GM12878 (cell line): ENCODE results near the gene ADGRE1. TPM values are rescaled to one million over a fixed set of nuclear protein-coding genes. Genes with fewer than 3 reads are reported as not detected.

Experiments
- ATAC-seq: fragments of 200-7000 bp; cut with Tn5 transposase; 3 replicates; pipeline ENCODE4 v1.9.1; 2020; ENCODE audit warnings: mild to moderate bottlenecking, moderate library complexity
- BruUV-seq: library from RNA; stranded (reverse); fragments of 400-500 nt; replicated peaks from 2 replicates; lab custom pipeline; 2021; lab: Mats Ljungman, UMichigan
- CTCF ChIA-PET: fragments of 300-600 bp; sonication (Branson Sonifier 250); formaldehyde crosslinking; extraction: SDS; loops from one replicate; lab custom pipeline; 2021; ENCODE audit warnings: inconsistent platforms; lab: Yijun Ruan, JAX
- POLR2A ChIA-PET: fragments of 350-600 bp; formaldehyde crosslinking; extraction: SDS; loops from one replicate; lab custom pipeline; 2021; ENCODE audit warnings: inconsistent platforms; lab: Charles Lee
- RAD21 ChIA-PET: fragments of 300-600 bp; sonication (Branson Sonifier 250); formaldehyde crosslinking; loops from one replicate; lab custom pipeline; 2023; ENCODE audit warnings: antibody characterized with exemption; ENCODE audit not compliant: unreplicated experiment; lab: Charles Lee
- SMC1A ChIA-PET: fragments of 300-600 bp; sonication (Branson Sonifier 250); formaldehyde crosslinking; loops from one replicate; lab custom pipeline; 2023; ENCODE audit not compliant: unreplicated experiment, uncharacterized antibody; lab: Charles Lee
- DNase-seq: peaks from one replicate; pipeline ENCODE4 v3.0.0-alpha.2; 2011; ENCODE audit warnings: low read depth, low spot score
- FAIRE-seq: peaks from 3 replicates; lab custom pipeline; 2011; peaks lifted over from hg19 to GRCh38; lab: Jason Lieb, UNC
- H2AFZ ChIP-seq: 2 replicates; pipeline ENCODE4 v1.6.0; 2011; ENCODE audit warnings: low read depth, low read length, control low read depth; ENCODE audit not compliant: control insufficient read depth
- H3K27ac ChIP-seq: 2 replicates; pipeline ENCODE4 v1.5.1; 2011; ENCODE audit warnings: control low read depth; ENCODE audit not compliant: control insufficient read depth, insufficient read depth
- H3K27me3 ChIP-seq, 2 experiments: replicated peaks in 1 of 2; 2 replicates each; pipeline versions ENCODE4 v1.6.0 to v1.6.1; 2011; ENCODE audit warnings: low read length in 1 of 2; ENCODE audit not compliant: control insufficient read depth in 2 of 2, insufficient read depth in 2 of 2
- H3K36me3 ChIP-seq, 2 experiments: 2 replicates each; pipeline ENCODE4 v1.5.1; 2011; ENCODE audit warnings: low read length in 1 of 2; ENCODE audit not compliant: control insufficient read depth in 2 of 2, insufficient read depth in 2 of 2
- H3K4me1 ChIP-seq: 2 replicates; pipeline ENCODE4 v1.6.1; 2011; ENCODE audit warnings: mild to moderate bottlenecking, low read length, moderate library complexity, mixed read lengths; ENCODE audit not compliant: control insufficient read depth, insufficient read depth
- H3K4me2 ChIP-seq: 2 replicates; pipeline ENCODE4 v1.6.0; 2011; ENCODE audit warnings: control low read depth; ENCODE audit not compliant: control insufficient read depth, insufficient read depth
- H3K4me3 ChIP-seq: fragments of 200-600 bp; sonication (generic); 2 replicates; pipeline ENCODE4 v1.5.1; 2016
- H3K79me2 ChIP-seq: 2 replicates; pipeline ENCODE4 v1.6.0; 2011; ENCODE audit warnings: low read length; ENCODE audit not compliant: control insufficient read depth, insufficient read depth
- H3K9ac ChIP-seq: 2 replicates; pipeline ENCODE4 v1.8.0; 2011; ENCODE audit warnings: low read length, control low read depth, mixed read lengths; ENCODE audit not compliant: control insufficient read depth, insufficient read depth
- H3K9me3 ChIP-seq: replicated peaks from 3 replicates; pipeline ENCODE4 v1.5.1; 2011; ENCODE audit warnings: mild to moderate bottlenecking, low read length; ENCODE audit not compliant: control insufficient read depth, insufficient read depth
- H4K20me1 ChIP-seq: 2 replicates; pipeline ENCODE4 v1.6.0; 2011; ENCODE audit not compliant: control insufficient read depth, insufficient read depth
- BRCA1 ChIP-seq: IDR thresholded peaks from 2 replicates; pipeline ENCODE4 v1.6.1; 2011; ENCODE audit warnings: low read depth, low read length, improper control_type of control experiment
- EED ChIP-seq: sonication (generic); IDR thresholded peaks from 2 replicates; pipeline ENCODE4 v1.6.1; 2016; ENCODE audit warnings: antibody characterized with exemption, low read depth
- HDAC2 ChIP-seq: fragments of 200-600 bp; sonication (generic); IDR thresholded peaks from 2 replicates; pipeline ENCODE4 v1.6.1; 2017
- HDGF ChIP-seq: fragments of 450-650 bp; IDR thresholded peaks from 2 replicates; pipeline ENCODE4 v1.6.1; 2016; ENCODE audit warnings: antibody characterized with exemption
- MYC ChIP-seq: IDR thresholded peaks from 2 replicates; pipeline ENCODE4 v1.6.1; 2011; ENCODE audit warnings: mild to moderate bottlenecking, low read length, moderate library complexity, inconsistent platforms; ENCODE audit not compliant: insufficient read depth, insufficient replicate concordance, insufficient read length, severe bottlenecking
- NFXL1 ChIP-seq: fragments of 450-650 bp; IDR thresholded peaks from 2 replicates; pipeline ENCODE4 v1.6.1; 2017; ENCODE audit warnings: antibody characterized with exemption, mild to moderate bottlenecking, borderline replicate concordance
- PAX5 ChIP-seq: IDR thresholded peaks from 2 replicates; pipeline ENCODE4 v1.6.1; 2011; ENCODE audit warnings: low read depth, low read length, borderline replicate concordance
- PBX3 ChIP-seq: IDR thresholded peaks from 2 replicates; pipeline ENCODE4 v1.6.1; 2011; ENCODE audit warnings: mild to moderate bottlenecking, low read depth, low read length, moderate library complexity; ENCODE audit not compliant: insufficient replicate concordance
- POLR2AphosphoS5 ChIP-seq: IDR thresholded peaks from 2 replicates; pipeline ENCODE4 v1.6.1; 2011; ENCODE audit warnings: mild to moderate bottlenecking, low read length, inconsistent platforms
- RUNX3 ChIP-seq: IDR thresholded peaks from 2 replicates; pipeline ENCODE4 v1.6.1; 2012; ENCODE audit warnings: low read length, inconsistent platforms
- ZNF217 ChIP-seq: fragments of 450-650 bp; IDR thresholded peaks from 2 replicates; pipeline ENCODE4 v1.6.1; 2017; ENCODE audit warnings: antibody characterized with exemption, mild to moderate bottlenecking
- WGBS: methylation state at CpG from one replicate; pipeline ENCODE4 v1.1.6; 2016; ENCODE audit warnings: low lambda C conversion rate; ENCODE audit not compliant: insufficient replicate concordance, insufficient coverage; ENCODE audit errors: missing lambda C conversion rate; 5-methylcytosine and 5-hydroxymethylcytosine counted together
- in situ Hi-C: fragments of 300-500 bp; cut with MboI; formaldehyde crosslinking; loops from 9 replicates; pipeline ENCODE4 v1.14.3; 2018; ENCODE audit warnings: mixed read lengths
- intact Hi-C: fragments of 100-400 bp; cut with micrococcal nuclease; formaldehyde crosslinking; loops from one replicate; pipeline ENCODE4 v1.14.2; 2022; ENCODE audit not compliant: unreplicated experiment
- polyA plus RNA-seq, 11 experiments: library from polyadenylated mRNA; depleted of rRNA in 4 of 11; unstranded in 6 of 11; stranded (reverse) in 5 of 11; fragments of >200 nt; fragmentation: Nextera tagmentation in 4 of 11; fragmentation: Illumina TruSeq in 1 of 11; extraction: Ambion mirVana in 4 of 11; extraction: Trizol in 1 of 11; gene quantifications; 1 replicate in 1 of 11; 2 replicates in 10 of 11; pipeline versions ENCODE4 v1.2.1 to v1.2.3, GENCODE V29; 2011 to 2016; ENCODE audit warnings: inconsistent platforms in 2 of 11, missing spikeins in 2 of 11, low read depth in 1 of 11
- total RNA-seq, 4 experiments: library from RNA; depleted of rRNA in 3 of 4; stranded (reverse); fragments of >200 nt in 3 of 4; fragmentation: Illumina TruSeq in 1 of 4; extraction: Trizol in 1 of 4; gene quantifications; 2 replicates each; pipeline versions ENCODE4 v1.2.1 to v1.2.3, GENCODE V29; 2013 to 2021
- TF ChIP-seq, protein P1 (sequence below): fragments of 150-350 bp; IDR thresholded peaks from 2 replicates; pipeline ENCODE4 v1.6.1; 2014; ENCODE audit warnings: mild to moderate bottlenecking, low read depth, low read length

Gene ADGRE1
- total and polyA plus RNA-seq, 10 of the 15 experiments (the other 5 are each of a cell fraction or from before 2014, with no cell fraction given) = 7.9 to 35.7 (median 9.9) TPM

DNA sequence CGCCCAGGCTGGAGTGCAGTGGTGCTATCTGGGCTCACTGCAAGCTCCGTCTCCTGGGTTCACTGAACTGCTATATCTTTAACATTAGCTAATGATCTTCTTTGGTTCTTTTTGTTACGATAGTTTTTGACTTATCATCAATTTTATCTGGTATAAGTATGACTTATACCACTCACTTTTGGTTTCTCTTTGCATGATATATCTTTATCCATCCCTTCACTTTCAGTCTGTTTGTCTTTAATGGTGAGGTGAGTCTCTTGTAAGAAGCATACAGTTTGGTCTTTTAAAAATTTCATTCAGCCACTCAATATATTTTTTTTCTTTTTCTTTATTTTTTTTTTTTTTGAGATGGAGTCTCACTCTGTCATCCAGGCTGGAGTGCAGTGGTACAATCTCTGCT is 58.4 kb downstream of the ADGRE1 start:
- H3K27ac ChIP-seq = no peak overlapping the region
- no peak overlapping the region for H3K4me3 ChIP-seq
- no peaks in the 10 kb centered on the region for H4K20me1 ChIP-seq
- no peaks in the 10 kb centered on the region for H3K9me3 ChIP-seq
- H3K27me3 ChIP-seq = no peaks in the 10 kb centered on the region
- no peak for TF ChIP-seq BRCA1
- TF ChIP-seq PAX5 = no peak
- TF ChIP-seq NFXL1 = no peak
- no peak for TF ChIP-seq HDAC2
- TF ChIP-seq EED = no peak
- no peak for TF ChIP-seq PBX3
- TF ChIP-seq POLR2AphosphoS5 = no peak
- TF ChIP-seq, protein P1, sequence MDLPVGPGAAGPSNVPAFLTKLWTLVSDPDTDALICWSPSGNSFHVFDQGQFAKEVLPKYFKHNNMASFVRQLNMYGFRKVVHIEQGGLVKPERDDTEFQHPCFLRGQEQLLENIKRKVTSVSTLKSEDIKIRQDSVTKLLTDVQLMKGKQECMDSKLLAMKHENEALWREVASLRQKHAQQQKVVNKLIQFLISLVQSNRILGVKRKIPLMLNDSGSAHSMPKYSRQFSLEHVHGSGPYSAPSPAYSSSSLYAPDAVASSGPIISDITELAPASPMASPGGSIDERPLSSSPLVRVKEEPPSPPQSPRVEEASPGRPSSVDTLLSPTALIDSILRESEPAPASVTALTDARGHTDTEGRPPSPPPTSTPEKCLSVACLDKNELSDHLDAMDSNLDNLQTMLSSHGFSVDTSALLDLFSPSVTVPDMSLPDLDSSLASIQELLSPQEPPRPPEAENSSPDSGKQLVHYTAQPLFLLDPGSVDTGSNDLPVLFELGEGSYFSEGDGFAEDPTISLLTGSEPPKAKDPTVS = no peak
- TF ChIP-seq HDGF = no peak
- no peak for TF ChIP-seq RUNX3
- no peak for TF ChIP-seq ZNF217
- TF ChIP-seq MYC = no peak
- H3K36me3 ChIP-seq = no peaks in the 10 kb centered on the region; a peak in 1 of 4 replicates
- intact Hi-C loops = loop anchor here (2.0 kb wide), 1 partner anchor 153 kb away; no protein-coding TSS in a partner anchor
- H2AFZ ChIP-seq = no peak overlapping the region
- FAIRE-seq = no peak
- SMC1A ChIA-PET = interaction anchor here (1.0 to 2.4 kb wide), 4 partner anchors 70 to 154 kb away, joined by 4 to 7 read pairs (median 4); partner anchors contain the start of gene ZNF557
- H3K4me1 ChIP-seq = no peaks in the 10 kb centered on the region
- H3K79me2 ChIP-seq = no peaks in the 10 kb centered on the region
- in situ Hi-C loops = no loop called here
- RAD21 ChIA-PET = interaction anchor here (1.0 to 1.8 kb wide), 3 partner anchors 18 to 154 kb away, joined by 3 to 6 read pairs (median 4); no protein-coding TSS in a partner anchor
- no TSS peak for BruUV-seq
- 48% methylated on average over 3 of the region's 3 CpGs for WGBS
- ATAC-seq = no peak
- H3K9ac ChIP-seq = no peak overlapping the region
- no peak for DNase-seq
- POLR2A ChIA-PET = interaction anchor here (0.6 to 0.7 kb wide), 2 partner anchors 22 to 123 kb away, joined by 3 read pairs; no protein-coding TSS in a partner anchor
- CTCF ChIA-PET = interaction anchor here (0.6 to 1.6 kb wide), 2 partner anchors 25 to 43 kb away, joined by 3 to 5 read pairs; no protein-coding TSS in a partner anchor
- H3K4me2 ChIP-seq = no peak overlapping the region
